GM18502 (cell line): ENCODE data around the gene PLVAP.

ENCODE experiments used
- ATAC-seq: cut with Tn5 transposase; IDR thresholded peaks from one replicate; pipeline ENCODE4 v1.9.1; 2021; ENCODE audit warnings: mild to moderate bottlenecking; ENCODE audit not compliant: unreplicated experiment, poor library complexity

PLVAP gene

DNA sequence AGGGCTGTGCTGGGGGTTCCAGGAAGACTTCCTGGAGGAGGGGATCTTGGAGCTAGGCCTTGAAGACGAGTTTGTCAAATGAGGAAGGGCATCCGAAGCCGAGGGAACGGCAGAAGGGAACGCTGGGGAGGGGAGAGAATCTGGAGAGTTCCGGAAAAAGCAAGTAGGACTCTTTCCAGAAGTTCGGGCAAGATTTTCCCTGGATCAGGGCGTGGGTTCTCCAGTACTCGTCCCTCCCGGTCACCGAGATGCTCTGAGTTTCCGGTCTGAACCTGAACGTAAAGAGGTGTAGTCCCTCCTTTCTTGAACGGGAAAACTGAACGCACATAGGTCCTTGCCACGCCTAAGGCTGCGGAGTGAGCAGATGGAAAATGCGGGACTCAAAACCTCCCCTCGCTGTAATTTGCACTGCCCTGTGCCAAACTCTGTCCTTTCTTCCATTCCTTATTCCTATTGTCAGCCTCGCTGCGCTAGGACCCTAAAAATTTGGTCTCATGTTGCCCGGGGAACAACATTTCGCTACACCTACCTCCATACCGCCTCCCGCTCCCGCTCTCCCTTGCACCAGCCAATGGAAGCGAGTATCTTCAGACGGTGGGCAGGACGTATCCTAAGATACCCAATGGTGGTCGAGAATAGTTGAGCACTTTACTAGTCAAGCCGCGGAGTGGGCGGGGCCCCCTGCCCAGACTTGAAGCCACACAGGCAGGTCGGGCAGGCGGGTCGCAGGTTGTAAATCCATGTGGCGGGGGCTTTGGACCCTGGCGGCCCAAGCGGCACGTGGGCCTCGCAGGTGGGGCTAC lies 40.1 kb downstream of the PLVAP start, which contains the start of gene GTPBP3:
TSS of gene GTPBP3 (plus strand) at position 682 of the 803 bp plus-strand sequence. CDS start at position 741, 59 bp downstream.
- peak; percentile 66 for ATAC-seq

DNA sequence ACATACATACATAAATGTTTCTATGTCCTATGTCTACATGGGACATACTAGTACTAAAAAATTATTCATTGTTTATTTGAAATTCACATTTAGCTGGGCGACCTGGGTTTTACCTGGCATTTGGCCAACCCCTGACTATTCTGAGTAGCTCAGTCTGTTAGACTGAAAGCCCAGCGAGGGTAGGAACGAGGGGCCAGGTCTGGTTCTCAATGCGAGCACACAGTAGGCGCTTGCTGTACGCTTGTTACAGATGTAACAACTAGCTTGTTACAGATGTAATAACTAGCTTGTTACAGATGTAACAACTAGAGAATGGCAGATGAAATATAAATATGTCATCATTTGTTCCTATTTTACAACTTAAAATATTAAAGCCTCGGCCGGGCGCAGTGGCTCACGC lies 41.6 kb downstream of the PLVAP start:
- no peak for ATAC-seq

DNA sequence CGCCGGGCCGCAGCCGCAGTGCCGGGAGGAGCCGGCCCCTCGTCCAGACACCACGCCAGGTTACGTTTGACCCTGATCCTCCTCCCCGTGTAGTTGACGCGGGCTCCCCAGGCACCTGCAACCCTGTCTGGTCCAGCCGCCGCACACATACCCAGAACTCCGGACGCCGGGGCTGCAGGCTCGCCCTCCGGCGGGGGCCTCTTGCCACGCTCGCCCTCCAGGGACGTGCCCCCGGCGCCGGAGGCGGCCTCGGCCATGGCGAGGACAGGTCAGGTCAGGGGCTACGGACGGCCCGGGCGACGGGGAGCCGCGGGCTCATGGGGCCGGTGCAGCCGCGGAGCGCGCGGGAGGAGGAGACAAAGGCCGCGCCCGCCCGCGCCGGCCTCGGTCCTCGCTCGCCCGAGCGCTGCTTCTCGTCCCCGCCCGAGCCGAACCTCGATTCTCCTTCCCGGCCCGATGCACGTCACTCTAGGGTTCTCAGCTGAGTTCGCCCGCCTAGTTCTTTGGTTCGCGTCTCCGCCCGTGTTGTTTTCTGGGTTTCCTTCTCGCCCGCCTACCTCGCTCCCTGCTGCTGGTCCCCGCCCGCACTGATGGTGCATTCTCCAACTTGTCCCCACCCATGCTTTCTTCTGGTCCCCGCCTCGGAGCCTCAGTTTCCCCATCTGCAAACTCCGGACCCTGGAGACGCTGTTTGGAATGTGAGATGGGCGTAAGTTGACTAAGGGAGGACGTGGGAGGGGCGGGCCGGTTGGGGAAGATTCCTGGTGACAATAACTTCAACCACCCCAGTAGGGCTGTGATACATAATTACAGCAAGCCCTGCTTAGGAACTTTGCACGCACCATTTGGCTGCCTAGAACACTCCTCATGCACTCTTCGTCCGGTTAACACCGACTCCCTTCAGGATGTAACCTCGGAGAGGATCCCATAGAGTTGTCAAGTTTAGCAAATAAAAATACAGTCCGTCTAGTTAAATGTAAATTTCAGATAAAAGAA lies 42.4 kb downstream of the PLVAP start, which contains the start of gene ANO8:
TSS of gene ANO8 (minus strand) at position 442 of the 996 bp plus-strand sequence. CDS start at position 257, 185 bp downstream.
- peak; percentile 50 for ATAC-seq

DNA sequence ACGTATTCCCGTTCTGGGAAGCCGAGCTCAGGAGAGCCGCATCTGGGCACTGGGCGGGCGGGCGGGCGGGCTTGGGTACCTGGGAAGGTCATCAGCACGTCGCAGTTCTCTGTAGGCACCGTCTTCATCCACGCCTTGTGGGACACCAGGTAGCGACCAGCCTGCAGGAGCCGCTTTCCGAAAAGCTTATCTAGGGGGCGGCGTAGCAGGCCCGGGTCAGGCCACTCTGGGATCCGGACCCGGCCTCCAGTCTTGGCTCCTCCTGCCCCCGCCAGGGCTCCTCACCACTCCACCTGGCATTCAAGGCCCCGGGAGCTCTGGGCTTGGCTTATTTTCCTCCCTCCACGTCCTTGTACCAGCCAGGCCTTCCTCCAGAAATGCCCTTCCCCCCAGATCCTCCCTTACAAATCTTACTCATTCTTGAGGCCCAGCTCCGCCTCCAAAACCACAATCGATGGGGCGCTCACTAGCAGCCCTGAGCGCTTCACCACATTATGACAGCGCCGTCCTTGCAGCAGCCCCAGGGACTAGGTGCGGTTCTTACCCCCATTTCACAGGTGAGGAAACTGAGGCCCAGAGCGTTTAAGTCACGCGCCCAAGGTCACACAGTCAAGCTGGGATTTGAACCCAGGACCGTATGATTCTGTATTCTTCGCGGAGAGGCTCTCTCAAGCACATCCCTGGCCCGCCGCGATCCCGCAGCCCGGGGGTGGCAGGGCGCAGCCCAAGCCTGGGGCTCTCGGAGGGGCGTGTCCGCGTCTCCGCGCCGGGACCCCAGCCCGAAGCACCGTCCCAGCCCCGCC lies 43.3 kb downstream of the PLVAP start:
- ATAC-seq: no peak

DNA sequence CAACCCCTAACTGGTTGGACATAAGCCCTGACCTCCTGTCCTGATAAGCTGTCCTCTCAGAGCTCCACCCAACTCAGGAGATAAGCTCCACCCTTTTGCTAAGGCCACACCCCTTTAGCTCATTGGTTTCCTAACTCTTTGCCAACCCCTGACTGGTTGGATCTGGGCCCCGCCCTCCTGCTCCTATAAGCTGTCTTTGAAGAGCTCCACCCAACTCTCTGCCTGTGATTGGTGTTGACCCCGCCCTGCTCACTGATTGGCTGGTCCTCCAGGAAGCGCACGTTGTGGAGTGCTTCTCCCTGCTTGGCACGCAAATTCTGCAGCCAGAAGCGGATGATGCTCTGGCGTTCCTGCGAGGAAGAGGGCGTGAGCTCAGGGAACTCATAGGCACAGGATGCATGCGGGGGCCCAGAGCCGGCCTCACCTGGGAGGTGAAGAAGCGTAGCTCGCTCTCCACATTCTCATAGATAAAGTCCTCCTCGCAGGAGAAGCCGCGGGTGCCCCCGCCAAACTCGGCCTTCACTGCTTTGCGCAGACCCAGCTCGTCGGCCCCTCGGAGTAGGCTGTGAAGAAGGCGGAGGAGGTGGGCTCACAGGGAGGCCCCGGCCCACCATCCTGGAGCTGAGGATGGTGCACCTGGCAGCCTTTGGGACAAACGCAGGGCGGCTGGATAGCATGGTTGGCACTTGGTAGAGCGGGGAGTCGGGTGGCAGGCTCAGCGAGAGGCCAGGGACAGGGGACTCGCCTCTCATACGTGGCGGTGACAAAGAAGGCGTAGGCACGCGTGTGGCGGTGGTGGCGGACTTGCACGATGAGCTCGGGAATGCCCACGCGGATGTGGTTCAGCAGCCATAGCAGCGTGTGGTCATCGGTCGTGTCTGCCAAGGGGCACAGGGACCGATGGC lies 44.2 kb downstream of the PLVAP start:
- no peak for ATAC-seq

DNA sequence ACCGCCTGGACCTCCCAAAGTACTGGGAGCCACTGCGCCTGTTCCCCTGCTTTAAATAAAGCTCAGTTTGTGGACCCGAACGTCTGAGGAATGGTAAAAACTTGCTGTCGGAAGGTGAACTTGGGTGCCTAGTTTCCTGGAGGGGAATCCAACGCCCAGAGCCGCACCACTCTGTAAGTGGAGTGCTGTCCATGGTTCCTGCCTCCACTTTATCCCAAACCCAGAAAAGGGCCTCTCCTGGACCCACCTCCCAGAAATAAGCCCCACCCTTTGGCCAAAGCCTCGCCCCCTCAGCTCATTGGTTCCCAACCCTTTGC lies 44.8 kb downstream of the PLVAP start:
- no peak for ATAC-seq

DNA sequence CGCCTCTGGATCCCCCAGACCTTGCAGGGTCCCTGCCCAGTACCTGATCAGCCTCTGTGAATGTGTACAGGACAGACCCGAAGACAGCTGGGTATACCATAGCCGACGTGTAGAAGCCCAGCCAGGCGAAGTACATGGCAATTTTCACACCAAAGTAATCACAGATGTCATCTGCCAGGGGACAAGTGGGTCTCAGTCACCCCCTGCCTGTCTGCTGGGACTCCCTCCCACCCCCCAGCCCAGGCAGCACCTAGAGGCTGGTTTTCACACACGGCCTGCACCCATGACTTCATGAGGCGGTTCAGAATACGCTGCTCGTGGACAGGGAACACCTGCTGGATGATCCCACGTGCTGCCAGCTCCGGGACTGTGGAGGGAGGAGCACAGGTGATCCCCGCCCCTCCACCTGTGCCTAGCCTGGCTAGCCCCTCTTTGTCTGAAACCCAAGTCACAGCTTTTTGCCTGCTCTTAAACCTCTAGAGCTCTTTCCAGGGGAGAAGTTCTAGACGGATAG lies 46.0 kb downstream of the PLVAP start:
- ATAC-seq: no peak

DNA sequence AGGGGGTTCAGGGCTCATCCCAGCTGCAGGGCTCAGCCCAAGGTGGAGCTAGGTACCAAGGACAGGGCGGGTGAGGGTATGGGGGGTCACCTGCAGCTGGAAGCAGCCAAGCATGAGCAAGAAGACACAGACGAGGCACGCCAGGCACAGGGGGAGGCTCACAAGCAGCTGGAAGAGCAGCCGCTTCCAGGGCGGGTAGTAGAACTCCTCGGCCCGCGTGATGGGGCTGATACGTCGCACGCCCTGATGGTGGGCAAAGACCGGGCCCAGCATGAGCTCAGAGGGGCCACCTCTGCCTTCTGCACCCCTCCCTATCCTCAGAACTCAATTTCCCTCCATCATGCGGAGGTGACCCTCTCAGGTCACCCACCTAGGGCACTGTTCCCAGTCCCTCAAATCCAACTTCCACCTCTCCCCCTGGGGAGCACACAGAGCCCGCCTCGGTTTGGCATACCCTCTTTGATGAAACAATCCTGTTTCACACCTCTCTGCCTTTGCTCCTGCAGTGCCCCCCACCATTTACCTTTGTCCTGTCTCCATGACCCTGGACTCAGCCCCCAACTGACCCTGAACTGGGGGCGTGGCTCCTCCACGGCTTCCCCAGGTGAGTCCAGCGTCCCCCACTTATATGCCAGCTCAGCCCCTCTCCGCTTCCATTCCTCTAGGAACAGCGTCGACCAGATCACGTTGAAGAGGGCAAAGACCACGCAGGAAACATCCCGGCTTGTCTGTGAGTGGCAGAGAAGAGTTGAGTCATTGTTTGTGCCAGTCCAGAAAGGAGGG lies 46.7 kb downstream of the PLVAP start:
- no peak for ATAC-seq

DNA sequence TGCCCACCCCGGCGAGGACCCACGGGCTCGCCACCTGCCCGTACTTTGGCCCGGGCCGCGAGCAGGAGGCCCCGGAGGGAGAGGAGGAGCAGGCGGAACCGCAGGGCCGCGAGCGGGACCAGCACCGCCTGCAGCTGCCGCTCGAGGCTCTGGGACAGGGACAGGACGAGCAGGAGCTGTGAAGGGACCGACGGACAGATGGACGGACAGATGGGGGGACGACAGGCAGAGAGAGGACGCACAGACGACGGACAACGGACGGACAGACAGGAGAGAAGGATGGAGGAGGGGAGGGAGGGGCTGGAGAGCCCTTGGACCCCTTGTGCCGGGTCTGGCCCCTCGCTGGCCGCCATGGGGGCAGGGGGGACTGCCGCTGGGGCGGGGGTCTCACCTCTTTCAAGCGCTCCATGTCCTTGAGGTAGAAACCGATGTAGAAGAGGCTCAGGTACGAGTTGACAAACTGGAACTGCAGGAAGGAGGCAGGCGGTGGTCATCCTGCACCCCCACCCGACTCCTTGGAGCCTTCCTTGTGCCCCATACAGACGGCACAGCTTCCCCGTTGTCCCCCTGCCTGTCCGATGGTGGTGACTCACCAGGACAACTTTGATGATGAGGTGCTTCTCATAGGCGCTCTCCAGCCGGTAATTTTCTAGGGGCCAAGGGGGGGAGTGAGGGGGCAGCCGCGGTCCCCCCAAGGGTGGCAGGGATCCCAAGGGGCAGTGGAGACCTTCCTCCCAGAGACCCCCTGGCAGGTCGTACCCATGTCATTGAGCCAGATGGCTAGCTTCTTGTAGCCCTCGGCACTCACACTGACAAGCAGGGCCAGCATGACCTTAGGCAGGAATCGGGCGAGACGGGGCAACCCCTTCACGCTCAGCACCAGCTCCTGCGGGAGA lies 47.5 kb downstream of the PLVAP start:
- no peak for ATAC-seq

DNA sequence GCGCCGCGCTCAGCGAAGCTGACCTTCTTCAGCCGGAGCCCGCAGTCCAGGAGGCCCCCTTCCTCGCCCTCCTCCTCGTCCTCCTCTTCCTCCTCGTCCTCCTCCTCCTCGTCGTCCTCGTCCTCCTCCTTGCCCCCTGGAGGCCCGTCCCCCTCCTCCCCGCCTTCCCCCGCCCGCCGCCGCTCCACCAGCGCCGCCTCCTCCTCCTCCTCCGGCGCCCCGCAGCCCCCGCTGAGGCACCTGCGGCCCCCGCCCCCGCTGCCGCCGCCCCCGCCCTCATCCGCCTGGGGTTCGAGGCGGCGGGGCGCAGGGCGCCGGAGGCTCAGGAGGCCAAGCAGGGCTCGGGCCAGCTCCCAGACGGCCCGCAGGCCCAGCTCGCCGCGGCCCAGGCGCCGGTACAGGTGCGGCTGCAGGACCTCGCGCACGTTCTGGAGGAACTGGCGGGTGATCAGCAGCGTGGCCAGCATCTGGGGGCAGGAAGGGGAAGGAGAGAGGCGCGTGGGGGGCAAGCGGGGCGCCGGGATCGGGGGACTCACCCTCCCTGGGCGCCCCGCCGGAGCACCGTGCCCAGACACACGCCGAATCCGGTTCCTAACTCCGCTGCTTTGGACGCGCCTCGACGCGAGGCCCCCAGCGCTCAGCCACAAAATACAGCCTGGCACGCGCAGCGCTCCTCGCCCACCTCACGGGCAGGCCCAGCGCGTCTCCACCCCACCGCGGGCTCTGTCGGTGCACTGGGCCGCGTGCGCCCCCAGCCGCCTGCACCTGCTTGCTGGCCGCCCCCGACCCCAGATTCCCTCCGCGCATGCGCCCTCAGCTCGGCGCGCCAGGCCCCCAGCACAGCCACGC lies 48.4 kb downstream of the PLVAP start:
- no peak for ATAC-seq

DNA sequence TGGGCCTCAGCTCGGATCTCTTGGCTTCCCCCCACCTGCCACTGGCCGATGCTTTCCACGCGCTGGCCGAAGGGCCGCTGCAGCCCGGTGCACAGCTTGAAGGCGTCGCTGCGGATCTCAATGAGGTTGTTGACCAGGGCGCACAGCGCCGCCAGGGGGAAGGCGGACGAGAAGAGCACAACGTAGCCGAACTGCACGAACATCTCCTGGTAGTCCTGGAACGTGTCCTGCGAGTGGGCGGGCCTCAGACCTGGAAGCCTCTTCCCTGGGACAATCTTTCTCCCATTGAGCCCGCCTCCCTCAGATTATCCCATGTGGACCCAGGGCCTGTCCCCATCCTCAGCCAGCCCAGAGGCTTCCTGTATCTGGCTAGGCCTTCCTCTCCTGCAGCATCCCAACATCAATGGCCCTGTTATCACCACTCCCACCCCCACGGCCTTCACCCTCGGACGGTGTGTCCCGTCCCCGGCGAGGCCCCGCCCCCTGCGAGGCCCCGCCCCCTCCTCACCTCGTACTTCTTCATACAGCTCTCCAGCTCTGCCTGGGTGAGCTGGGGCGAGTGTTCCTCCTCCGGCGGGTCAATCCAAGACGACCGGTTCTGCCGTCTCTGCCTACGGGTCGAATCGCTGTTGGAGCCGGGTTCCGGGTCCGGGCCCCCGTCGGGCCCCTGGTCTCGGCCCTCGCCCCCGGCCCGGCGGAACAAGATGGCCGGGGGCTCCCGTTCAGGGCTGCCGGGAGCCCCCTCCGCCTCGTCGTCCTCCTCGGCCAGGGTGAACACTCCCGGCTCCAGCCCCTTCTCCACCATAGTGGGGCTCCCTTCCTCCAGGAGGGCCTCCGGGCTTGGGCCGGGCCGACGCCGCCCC lies 49.3 kb downstream of the PLVAP start:
- ATAC-seq: no peak

DNA sequence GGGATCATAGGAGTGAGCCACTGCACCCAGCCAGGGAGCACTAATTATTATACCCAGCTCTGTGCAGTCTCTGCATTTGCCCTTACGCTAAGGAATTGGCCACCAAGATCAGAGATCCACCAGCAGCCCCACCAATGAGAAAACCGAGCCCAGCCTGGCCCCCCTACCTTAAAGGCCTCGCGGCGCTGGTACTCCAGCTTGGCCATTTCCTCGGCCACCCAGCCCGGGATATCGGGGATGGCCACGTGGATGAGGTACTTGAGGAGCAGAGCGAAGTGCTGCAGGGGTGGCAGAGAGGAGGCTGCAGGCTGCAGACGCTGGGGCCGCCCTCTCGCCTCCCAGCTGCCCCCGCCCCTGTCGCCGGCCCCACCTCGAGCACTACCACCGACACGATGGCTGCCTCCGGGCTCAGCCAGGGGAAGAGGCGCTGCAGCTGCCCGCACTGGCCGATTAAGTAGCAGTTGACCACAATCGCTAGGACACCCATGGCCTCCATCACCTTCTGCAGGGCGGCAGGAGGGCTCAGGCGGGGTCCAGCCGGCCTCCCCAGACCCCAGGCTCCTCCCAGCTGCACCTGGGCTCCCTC lies 50.0 kb downstream of the PLVAP start:
- ATAC-seq: no peak

DNA sequence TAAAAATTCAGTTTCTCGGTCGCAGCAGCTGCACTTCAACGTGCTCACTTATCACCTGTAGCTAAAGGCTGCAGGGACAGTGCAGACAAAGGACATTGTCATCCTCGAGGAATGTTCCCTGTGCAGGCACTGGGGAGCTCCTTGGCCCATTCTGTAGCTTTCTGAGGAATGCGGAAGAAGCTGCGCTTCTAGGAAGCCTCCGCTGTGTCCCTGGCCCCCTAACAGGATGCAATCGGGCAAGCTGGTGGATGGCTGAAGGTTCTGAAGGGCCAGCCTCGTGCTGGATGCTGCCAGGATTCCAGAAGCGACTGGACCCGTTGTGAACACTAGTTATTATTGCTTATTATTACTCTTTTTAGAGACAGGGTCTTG lies 50.6 kb downstream of the PLVAP start:
- ATAC-seq: no peak

DNA sequence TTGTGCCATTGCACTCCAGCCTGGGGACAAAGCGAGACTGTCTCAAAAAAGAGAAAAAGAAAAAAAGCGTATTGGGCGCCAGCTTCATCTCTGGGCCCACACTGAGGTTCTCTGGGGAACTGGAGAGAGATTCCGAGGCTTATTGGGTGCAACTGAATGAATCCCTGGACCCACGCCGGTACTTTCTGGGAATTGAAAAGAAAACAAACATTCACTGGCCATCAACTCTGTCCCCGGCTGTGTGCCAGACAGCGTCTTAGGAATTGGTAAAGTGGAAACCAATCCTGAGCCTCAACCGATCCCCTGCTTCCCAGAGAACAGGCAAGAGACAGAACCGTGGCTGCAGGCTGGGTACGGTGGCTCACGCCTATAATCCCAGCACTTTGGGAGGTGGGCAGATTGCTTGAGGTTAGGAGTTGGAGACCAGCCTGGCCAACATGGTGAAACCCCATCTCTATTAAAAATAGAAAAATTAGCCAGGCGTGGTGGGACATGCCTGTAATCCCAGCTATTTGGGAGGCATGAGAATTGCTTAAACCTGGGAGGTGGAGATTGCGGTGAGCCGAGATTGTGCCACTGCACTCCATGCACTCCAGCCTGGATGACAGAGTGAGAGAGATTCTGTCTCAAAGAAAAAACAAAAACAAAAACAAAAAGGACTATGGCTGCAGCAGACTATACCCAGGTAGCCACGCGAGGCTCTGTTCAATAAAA lies 51.1 kb downstream of the PLVAP start:
- ATAC-seq: no peak

DNA sequence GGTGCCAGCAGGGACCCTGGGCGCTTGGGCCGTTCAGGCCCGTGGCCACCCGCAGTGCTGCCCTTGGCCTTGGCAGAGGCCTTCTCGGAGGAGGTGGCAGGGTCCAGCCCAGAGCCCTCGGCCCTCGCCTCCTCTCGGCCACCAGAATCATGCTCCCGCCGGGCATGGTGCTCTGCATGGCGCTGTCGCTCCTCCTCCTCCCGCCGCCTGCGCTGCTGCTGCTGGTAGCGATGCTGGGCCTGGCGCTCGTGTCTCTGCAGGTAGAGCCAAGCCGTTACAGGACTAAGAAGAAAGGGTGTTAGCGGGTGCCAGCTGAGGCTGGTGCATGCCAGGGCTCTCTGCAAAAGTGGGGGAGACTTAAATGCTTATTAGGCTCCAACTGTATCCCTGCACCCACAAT lies 52.0 kb downstream of the PLVAP start:
- no peak for ATAC-seq
